Stimulated activated CD4-positive, alpha-beta T cell treated with anti-CD3 and anti-CD28 coated beads, Interleukin-1b, Interleukin-23, amount 100 ng/mL, for 24 hours (primary cell): Measurements from ENCODE around the gene TTN.

Source experiments
- DNase-seq, 4 experiments: peaks; one replicate each; pipeline ENCODE4 v3.0.0-alpha.2; 2020; ENCODE audit warnings: low read depth in 4 of 4, low spot score in 1 of 4

The TTN gene

GRCh38 chr2:178502751-178503150, 304.5 kb downstream of the TTN start:
- DNase-seq, result no peak

GRCh38 chr2:178499640-178500039, 307.6 kb downstream of the TTN start:
- no peak for DNase-seq

GRCh38 chr2:178498137-178498536, 309.1 kb downstream of the TTN start:
- no peak for DNase-seq

GRCh38 chr2:178496049-178496448, 311.2 kb downstream of the TTN start:
- DNase-seq, result no peak

- DNase-seq, result no peak
Measured at GRCh38 chr2:178491612-178492011, 315.6 kb downstream of the TTN start.

GRCh38 chr2:178485356-178485755, 321.9 kb downstream of the TTN start:
- DNase-seq, result no peak

- DNase-seq, result no peak
Measured at GRCh38 chr2:178484245-178485041, 322.8 kb downstream of the TTN start.

GRCh38 chr2:178482437-178482836, 324.8 kb downstream of the TTN start:
- no peak for DNase-seq

GRCh38 chr2:178480227-178481181, 326.7 kb downstream of the TTN start, which contains the start of gene PLEKHA3:
Gene PLEKHA3, plus strand, starts transcription at chr2:178480457. Its CDS starts 413 bp downstream, at chr2:178480870.
- DNase-seq, result peak; percentile 44 to 73 (median 60)

GRCh38 chr2:178479758-178480226, 327.4 kb downstream of the TTN start:
- no peak for DNase-seq

- no peak for DNase-seq
Measured at GRCh38 chr2:178479275-178479616, 328.0 kb downstream of the TTN start.

GRCh38 chr2:178478439-178479274, 328.6 kb downstream of the TTN start, which contains the start of gene FKBP7:
Gene FKBP7, minus strand, starts transcription at chr2:178478600. Its CDS starts 101 bp downstream, at chr2:178478499.
- peak; percentile 59 to 70 (median 64) for DNase-seq

GRCh38 chr2:178478130-178478438, 329.1 kb downstream of the TTN start:
- no peak for DNase-seq

GRCh38 chr2:178477443-178478129, 329.6 kb downstream of the TTN start:
- no peak for DNase-seq

GRCh38 chr2:178476477-178476876, 330.7 kb downstream of the TTN start:
- no peak for DNase-seq
